ENCODE data around the gene TOX2. TPM values are rescaled to one million over a fixed set of nuclear protein-coding genes. Genes with fewer than 3 reads are reported as not detected.

The TOX2 gene
- total RNA-seq, 1 donor from 2014 or later = 0.16 TPM

DNA sequence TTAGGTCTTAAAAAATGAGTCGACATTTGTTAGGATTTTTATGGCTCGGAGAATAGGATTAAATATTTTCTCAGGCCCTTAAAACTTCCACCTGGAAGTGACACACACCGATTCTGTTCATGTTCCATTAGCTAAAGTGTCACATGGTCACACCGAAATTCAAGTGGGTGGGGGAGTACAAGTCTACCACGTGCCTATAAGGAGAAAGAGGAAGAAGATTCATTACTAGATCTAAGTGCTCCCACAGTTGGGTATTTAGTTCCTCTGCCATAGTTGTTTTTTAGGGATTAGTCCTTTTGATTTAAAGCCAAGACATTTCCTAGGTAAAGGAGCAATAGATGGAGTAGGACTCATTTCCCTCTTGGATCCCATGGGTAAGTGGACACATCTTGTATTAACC lies 4.9 kb upstream of the TOX2 start:
- DNase-seq (ENCODE audit: low read depth) = no peak
- Histone ChIP-seq H3K36me3 (ENCODE audit: insufficient read depth, low read length) (no peaks in the 10 kb centered on the region), H3K27ac (ENCODE audit: low read depth, low read length) (no peak overlapping the region), H3K4me3 (ENCODE audit: insufficient read depth, low read depth, low read length) (no peak overlapping the region), H3K9me3 (ENCODE audit: insufficient read depth, low read depth, low read length) (no peaks in the 10 kb centered on the region), H3K79me2 (ENCODE audit: insufficient read depth, low read length) (no peaks in the 10 kb centered on the region), H3K9ac (ENCODE audit: low read length) (no peak overlapping the region), H3K27me3 (ENCODE audit: insufficient read depth, low read length) (no peaks in the 10 kb centered on the region), H3K4me1 (ENCODE audit: insufficient read depth, low read length) (no peaks in the 10 kb centered on the region), H2AFZ (ENCODE audit: low read depth, low read length) (no peak overlapping the region), H4K20me1 (ENCODE audit: insufficient read depth, low read length) (no peaks in the 10 kb centered on the region), H3K4me2 (ENCODE audit: low read length) (no peak overlapping the region)
- Mint-ChIP-seq H3K36me3 (ENCODE audit: low read depth, unreplicated experiment) (no peaks in the 10 kb centered on the region), H3K4me3 (ENCODE audit: unreplicated experiment) (no peak overlapping the region), H3K27me3 (ENCODE audit: low read depth, unreplicated experiment) (peaks cover 18% of the 10 kb centered on the region), H3K27ac (ENCODE audit: unreplicated experiment) (no peak overlapping the region), H3K9me3 (ENCODE audit: unreplicated experiment) (peaks cover 10% of the 10 kb centered on the region), H3K4me1 (ENCODE audit: low read depth, unreplicated experiment) (no peaks in the 10 kb centered on the region)
- TF ChIP-seq, protein P1, sequence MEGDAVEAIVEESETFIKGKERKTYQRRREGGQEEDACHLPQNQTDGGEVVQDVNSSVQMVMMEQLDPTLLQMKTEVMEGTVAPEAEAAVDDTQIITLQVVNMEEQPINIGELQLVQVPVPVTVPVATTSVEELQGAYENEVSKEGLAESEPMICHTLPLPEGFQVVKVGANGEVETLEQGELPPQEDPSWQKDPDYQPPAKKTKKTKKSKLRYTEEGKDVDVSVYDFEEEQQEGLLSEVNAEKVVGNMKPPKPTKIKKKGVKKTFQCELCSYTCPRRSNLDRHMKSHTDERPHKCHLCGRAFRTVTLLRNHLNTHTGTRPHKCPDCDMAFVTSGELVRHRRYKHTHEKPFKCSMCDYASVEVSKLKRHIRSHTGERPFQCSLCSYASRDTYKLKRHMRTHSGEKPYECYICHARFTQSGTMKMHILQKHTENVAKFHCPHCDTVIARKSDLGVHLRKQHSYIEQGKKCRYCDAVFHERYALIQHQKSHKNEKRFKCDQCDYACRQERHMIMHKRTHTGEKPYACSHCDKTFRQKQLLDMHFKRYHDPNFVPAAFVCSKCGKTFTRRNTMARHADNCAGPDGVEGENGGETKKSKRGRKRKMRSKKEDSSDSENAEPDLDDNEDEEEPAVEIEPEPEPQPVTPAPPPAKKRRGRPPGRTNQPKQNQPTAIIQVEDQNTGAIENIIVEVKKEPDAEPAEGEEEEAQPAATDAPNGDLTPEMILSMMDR (IDR thresholded peaks at IDR 0.05; ENCODE audit: insufficient read depth, low read depth, low read length) = no peak
- TF ChIP-seq EZH2 (IDR thresholded peaks at IDR 0.05; ENCODE audit: insufficient read depth, low read length) = no peak
- FAIRE-seq = no peak

GRCh38 chr20:43910564-43910963 lies 4.1 kb upstream of the TOX2 start:
- Mint-ChIP-seq H3K4me1 (ENCODE audit: low read depth, unreplicated experiment) (no peaks in the 10 kb centered on the region), H3K27me3 (ENCODE audit: low read depth, unreplicated experiment) (peaks cover 20% of the 10 kb centered on the region), H3K9me3 (ENCODE audit: unreplicated experiment) (peaks cover 14% of the 10 kb centered on the region), H3K27ac (ENCODE audit: unreplicated experiment) (no peak overlapping the region), H3K36me3 (ENCODE audit: low read depth, unreplicated experiment) (no peaks in the 10 kb centered on the region), H3K4me3 (ENCODE audit: unreplicated experiment) (no peak overlapping the region)
- no peak for TF ChIP-seq EZH2 (IDR thresholded peaks at IDR 0.05; ENCODE audit: insufficient read depth, low read length)
- TF ChIP-seq, protein P1 (IDR thresholded peaks at IDR 0.05; ENCODE audit: insufficient read depth, low read depth, low read length) = no peak
- no peaks in the 10 kb centered on the region for H4K20me1 ChIP-seq (ENCODE audit: insufficient read depth, low read length)
- peaks cover 6% of the 10 kb centered on the region for H3K4me1 ChIP-seq (ENCODE audit: insufficient read depth, low read length)
- H3K9ac ChIP-seq (ENCODE audit: low read length) = no peak overlapping the region
- FAIRE-seq = no peak
- no peak overlapping the region for H3K27ac ChIP-seq (ENCODE audit: low read depth, low read length)
- H3K79me2 ChIP-seq (ENCODE audit: insufficient read depth, low read length) = peaks cover 6% of the 10 kb centered on the region
- H2AFZ ChIP-seq (ENCODE audit: low read depth, low read length) = no peak overlapping the region
- no peak overlapping the region for H3K4me3 ChIP-seq (ENCODE audit: insufficient read depth, low read depth, low read length)
- peaks cover 6% of the 10 kb centered on the region for H3K27me3 ChIP-seq (ENCODE audit: insufficient read depth, low read length)
- no peak for DNase-seq (ENCODE audit: low read depth)
- H3K4me2 ChIP-seq (ENCODE audit: low read length) = no peak overlapping the region
- no peaks in the 10 kb centered on the region for H3K9me3 ChIP-seq (ENCODE audit: insufficient read depth, low read depth, low read length)
- no peaks in the 10 kb centered on the region for H3K36me3 ChIP-seq (ENCODE audit: insufficient read depth, low read length)

- H3K4me1 Mint-ChIP-seq (ENCODE audit: low read depth, unreplicated experiment) = no peaks in the 10 kb centered on the region
- no peak overlapping the region for H3K4me3 ChIP-seq (ENCODE audit: insufficient read depth, low read depth, low read length)
- H3K9me3 Mint-ChIP-seq (ENCODE audit: unreplicated experiment) = peaks cover 14% of the 10 kb centered on the region
- TF ChIP-seq EZH2 (IDR thresholded peaks at IDR 0.05; ENCODE audit: insufficient read depth, low read length) = no peak
- TF ChIP-seq, protein P1 (IDR thresholded peaks at IDR 0.05; ENCODE audit: insufficient read depth, low read depth, low read length) = peak; percentile 15
- no peak overlapping the region for H3K27ac Mint-ChIP-seq (ENCODE audit: unreplicated experiment)
- FAIRE-seq (no peak), DNase-seq (ENCODE audit: low read depth) (peak; percentile 74)
- no peak overlapping the region for H3K27ac ChIP-seq (ENCODE audit: low read depth, low read length)
- H3K27me3 ChIP-seq (ENCODE audit: insufficient read depth, low read length) = peaks cover 6% of the 10 kb centered on the region
- no peaks in the 10 kb centered on the region for H3K36me3 ChIP-seq (ENCODE audit: insufficient read depth, low read length)
- H3K4me1 ChIP-seq (ENCODE audit: insufficient read depth, low read length) = peaks cover 9% of the 10 kb centered on the region
- H3K27me3 Mint-ChIP-seq (ENCODE audit: low read depth, unreplicated experiment) = peaks cover 24% of the 10 kb centered on the region
- no peak overlapping the region for H2AFZ ChIP-seq (ENCODE audit: low read depth, low read length)
- H3K4me2 ChIP-seq (ENCODE audit: low read length) = no peak overlapping the region
- H3K4me3 Mint-ChIP-seq (ENCODE audit: unreplicated experiment) = no peak overlapping the region
- no peak overlapping the region for H3K9ac ChIP-seq (ENCODE audit: low read length)
- no peaks in the 10 kb centered on the region for H3K36me3 Mint-ChIP-seq (ENCODE audit: low read depth, unreplicated experiment)
- no peaks in the 10 kb centered on the region for H4K20me1 ChIP-seq (ENCODE audit: insufficient read depth, low read length)
- no peaks in the 10 kb centered on the region for H3K9me3 ChIP-seq (ENCODE audit: insufficient read depth, low read depth, low read length)
- peaks cover 6% of the 10 kb centered on the region for H3K79me2 ChIP-seq (ENCODE audit: insufficient read depth, low read length)
These were observed 3.6 kb upstream of the TOX2 start for GRCh38 chr20:43911066-43911465.
